ENCODE results near the gene ATG101.
"Not testable (repeated sequence)": the region's sequence is repeated elsewhere in the genome, so short reads cannot be mapped to it uniquely, and the experiment has no call there.

Gene ATG101

GRCh38 chr12:52080403-52081251, 10.8 kb downstream of the ATG101 start:
- no peak for DNase-seq

GRCh38 chr12:52081263-52081733, 11.5 kb downstream of the ATG101 start:
- DNase-seq: peak; percentile 74

- no peak for DNase-seq
Measured at GRCh38 chr12:52082026-52082668, 12.4 kb downstream of the ATG101 start.

DNA sequence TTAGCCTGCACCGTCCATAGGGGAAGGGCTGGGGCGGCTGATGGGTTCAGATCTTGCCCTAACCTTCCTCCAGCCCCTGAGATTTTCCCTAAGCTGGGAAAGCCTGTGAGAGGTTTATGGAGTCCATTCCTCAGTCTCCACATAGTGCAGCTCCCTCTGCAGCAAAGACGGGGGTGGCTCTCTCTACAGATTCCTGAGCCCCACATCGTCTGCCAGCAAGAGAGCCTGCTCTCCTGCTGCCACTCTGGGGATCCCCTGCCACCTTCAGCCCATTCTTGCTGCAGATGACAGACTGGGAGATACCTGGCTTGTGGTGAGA, 12.8 kb downstream of the ATG101 start:
- no peak for DNase-seq

DNA sequence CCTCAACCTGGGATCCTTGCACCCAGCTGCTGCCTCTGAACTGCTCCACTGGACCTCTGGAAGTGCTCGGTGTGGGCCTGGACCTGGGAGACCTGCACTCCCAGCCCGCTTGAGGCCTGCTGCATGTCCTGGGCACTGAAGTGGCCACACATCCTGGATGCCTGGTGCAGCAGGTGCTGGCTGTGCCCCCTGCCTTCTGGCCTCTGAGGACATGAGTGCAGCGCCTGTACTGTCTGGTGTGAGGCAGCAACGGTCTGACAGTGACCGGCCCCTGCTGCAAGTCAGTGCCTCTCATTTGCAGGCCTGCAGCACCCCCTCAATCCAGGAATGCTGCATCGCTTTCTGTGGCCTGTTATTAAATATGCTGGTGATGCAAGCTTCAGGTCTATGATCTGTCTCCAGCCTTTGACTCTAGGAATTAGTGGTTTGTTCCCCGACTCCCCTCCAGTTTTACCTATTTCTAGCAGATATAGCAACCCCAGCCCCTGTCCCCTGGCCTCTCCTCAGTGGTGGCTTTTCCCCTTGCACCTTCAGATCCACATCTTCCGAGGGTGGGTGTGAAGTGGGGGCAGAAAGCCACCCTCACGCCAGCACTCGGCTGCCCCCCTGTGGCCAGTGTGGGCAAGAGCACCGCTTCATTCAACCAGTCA, 13.3 kb downstream of the ATG101 start:
- peak; percentile 65 for DNase-seq

GRCh38 chr12:52083638-52083996, 13.8 kb downstream of the ATG101 start:
- DNase-seq: no peak

GRCh38 chr12:52084491-52085231, 14.9 kb downstream of the ATG101 start:
- no peak for DNase-seq

- no peak for DNase-seq
Measured at GRCh38 chr12:52085682-52086180, 16.0 kb downstream of the ATG101 start.

- no peak for DNase-seq
Measured at GRCh38 chr12:52086366-52086765, 16.6 kb downstream of the ATG101 start.

DNA sequence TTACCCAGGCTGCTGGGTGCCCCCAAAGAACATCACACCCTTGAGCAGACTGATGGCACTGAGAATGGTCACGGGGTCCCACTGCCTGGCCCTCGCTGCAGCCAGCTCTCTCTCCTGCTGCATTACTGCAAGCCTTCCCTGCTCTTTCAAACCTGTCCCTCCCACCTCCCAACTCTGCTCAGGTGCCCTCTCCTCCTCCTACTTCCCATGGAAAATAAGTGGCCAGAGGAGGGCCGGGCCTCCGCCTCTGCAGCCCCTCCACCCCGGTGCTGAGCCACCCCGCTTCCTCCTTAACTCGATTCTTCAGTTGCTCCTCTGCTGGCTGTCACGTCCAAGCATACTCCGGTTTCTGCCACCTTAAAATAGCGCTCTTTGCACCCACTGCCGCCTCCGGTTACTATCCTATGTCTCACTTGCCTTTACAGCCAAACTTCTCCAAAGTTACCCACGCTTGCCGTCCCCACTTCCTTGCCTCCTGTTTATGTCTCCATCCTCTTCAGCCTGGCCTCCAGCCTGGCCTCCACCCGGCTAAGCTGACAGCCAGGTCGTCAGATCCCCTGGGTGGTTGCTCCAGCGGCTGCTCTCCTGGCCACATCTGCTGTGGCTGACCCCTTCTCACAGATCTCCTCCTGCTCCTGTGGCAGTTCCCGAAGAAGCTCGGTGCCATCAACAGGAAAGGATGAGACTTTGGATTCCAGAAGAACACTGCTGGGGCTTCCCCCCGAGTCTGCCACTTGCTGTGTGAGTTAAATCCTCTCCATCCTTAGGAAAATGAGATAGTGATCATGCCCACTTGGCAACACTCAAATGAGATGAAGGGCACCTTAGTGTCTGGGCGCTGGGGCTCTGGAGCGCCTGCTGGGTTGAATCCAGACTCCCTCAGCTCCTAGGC, 17.4 kb downstream of the ATG101 start:
- no peak for DNase-seq

DNA sequence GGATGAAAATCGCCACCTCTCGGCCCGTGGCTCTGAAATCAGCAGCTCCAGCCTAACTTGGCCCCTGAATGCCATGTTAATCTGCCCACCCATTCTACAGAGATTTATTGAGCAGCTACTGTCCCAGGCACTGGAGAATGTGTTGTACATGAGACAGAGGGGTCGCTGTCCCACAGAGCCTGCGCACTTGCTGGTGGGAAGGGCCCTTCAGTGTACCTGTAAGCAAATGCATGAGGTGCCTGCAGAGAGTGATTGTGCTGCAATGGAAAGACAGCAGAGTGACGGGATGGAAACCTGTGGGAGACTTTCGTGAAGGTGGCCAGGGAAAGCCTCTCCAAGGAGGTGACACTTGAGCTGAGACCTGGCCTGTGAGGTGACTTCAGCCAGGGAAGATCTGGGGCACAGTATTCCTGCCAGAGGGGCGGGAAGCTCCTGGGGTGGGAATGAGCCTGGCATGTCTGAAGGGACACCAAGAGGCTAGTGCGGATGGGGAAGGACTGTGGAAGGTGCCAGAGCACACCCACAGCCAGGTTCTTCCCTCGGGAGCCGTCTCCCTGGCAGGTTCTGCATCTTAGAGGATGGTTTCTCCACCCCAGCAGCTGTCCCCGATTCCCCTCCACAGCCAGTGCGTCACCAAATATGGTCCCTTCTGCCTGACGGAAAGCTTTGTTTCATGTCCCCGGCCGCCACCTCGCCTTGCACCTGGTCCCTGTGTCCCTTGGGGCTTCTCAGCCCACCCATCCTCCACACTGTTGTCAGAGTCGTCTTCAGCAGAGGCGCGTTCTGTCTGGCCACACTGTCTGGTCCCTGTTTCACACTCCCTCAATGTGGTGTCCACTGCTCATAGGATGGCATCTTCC, 18.4 kb downstream of the ATG101 start:
- DNase-seq: peak; percentile 51

DNA sequence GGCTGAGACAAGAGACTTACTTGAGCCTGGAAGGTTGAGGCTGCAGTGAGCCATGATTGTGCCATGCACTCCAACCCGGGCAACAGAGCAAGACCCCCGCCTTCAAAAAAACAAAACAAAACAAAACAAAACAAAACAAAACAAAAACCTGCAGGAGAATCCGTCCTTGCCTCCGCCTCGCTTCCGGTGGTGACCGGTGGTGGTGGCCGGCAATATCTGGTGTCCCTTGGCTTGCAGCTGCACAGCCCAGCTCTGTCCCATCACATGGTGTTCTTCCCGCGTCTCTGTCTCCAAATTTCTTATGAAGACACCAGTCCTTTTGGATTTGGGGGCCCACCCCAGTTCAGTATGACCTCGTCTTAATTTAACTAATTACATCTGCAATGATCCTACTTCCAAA, 19.7 kb downstream of the ATG101 start:
- no peak for DNase-seq

GRCh38 chr12:52090291-52090690, 20.5 kb downstream of the ATG101 start:
- no peak for DNase-seq

- no peak for DNase-seq
Measured at GRCh38 chr12:52091061-52091460, 21.3 kb downstream of the ATG101 start.

DNA sequence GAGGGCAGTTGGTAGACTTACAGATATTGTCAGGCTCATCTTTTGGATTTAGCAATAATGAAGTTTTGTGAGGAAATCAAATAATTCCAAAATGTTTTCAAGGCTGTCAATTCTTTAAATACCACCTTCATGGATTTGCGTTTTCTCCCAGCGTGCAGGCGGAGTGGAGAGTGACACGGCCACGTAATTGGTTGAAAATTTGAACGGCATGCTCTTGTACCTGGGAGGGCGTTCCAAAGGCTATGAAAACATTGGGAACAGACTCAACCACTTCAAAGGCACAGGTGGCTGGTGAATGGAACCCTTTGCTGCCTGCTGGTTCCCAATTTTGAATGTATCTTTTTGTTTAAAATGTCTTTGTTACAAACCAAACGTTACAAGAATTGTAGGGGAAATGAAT, 22.1 kb downstream of the ATG101 start:
- DNase-seq: no peak

- no peak for DNase-seq
Measured at GRCh38 chr12:52093346-52093745, 23.6 kb downstream of the ATG101 start.

- DNase-seq: no peak
Measured at GRCh38 chr12:52096332-52097044, 26.7 kb downstream of the ATG101 start.

DNA sequence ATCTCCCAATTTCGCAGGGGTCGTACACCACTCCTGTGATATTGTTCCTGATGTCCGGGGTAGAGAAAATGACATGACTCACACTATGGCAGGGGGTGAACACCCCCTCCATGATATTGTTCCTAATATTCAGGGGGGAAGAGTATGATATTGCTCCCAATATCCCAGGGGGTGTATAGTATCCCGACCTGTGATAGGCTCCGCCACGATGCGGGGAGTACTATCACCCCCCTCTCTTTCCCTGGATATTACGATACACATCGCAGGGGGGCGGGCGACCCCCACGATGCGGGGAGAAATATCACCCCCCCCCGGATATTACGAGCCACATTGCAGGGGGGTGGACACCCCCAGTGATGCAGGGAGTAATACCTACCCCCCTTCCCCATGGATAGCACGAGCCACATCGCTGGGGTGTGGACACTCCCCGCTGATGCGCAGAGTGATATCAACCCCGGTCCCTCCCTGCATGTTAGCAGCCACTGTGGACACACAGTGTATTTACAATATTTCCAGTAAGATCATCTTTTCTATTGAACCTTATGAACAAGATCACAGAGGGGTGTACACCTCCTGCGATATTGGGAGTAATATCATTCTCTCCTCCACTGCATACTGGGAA, 27.4 kb downstream of the ATG101 start:
- no peak for DNase-seq

DNA sequence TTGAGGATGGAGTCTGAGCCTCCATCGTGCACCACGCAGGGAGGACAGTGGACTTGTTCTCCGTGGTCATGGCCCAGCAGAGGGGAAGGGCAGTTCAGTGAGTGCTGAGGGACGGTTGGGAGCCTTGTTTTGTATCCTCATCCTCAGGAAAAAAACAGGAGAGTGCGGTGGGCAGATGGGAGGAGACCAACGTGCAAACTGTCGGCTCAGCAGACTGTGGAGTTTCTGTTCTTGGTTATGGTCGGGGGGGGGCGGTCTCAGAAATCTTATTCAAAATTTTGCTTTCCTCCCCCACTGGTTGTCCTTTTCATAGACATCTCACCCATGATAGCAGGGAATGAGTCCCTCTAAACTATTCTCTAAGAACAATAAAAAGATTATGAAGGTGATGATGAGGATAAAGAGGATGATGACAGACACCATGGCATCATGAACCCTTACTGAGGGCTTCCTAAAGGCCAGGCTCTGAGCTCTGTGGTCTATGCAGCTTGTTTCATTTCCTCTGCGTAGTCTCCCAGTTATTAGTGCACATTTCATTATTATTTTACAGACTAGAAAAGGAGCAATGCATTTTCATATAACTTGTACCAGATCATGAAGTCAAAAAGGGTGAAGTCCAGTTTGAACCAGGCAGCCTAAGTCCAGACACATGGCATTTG, 34.8 kb downstream of the ATG101 start:
- not testable (repeated sequence) for DNase-seq

Measured in CD4-positive, alpha-beta T cell treated with Interferon gamma for 1 hour (primary cell).